ENCODE data around the gene NPHP4.
"Not testable (repeated sequence)": the region's sequence is repeated elsewhere in the genome, so short reads cannot be mapped to it uniquely, and the experiment has no call there.

NPHP4 gene

GRCh38 chr1:5857508-5858090 is 134.6 kb downstream of the NPHP4 start:
- FAIRE-seq (no peak), DNase-seq (ENCODE audit: insufficient read length, low spot score) (no peak)
- TF ChIP-seq CTCF (IDR thresholded peaks at IDR 0.05; ENCODE audit: insufficient read depth, missing control alignments) = no peak

GRCh38 chr1:5857011-5857410 is 135.2 kb downstream of the NPHP4 start:
- no peak for DNase-seq (ENCODE audit: insufficient read length, low spot score)
- no peak for FAIRE-seq
- no peak for TF ChIP-seq CTCF (IDR thresholded peaks at IDR 0.05; ENCODE audit: insufficient read depth, missing control alignments)

GRCh38 chr1:5856246-5856815 is 135.9 kb downstream of the NPHP4 start:
- no peak for DNase-seq (ENCODE audit: insufficient read length, low spot score)
- FAIRE-seq = no peak
- TF ChIP-seq CTCF (IDR thresholded peaks at IDR 0.05; ENCODE audit: insufficient read depth, missing control alignments) = no peak

- DNase-seq (ENCODE audit: insufficient read length, low spot score) = no peak
- FAIRE-seq = no peak
- no peak for TF ChIP-seq CTCF (IDR thresholded peaks at IDR 0.05; ENCODE audit: insufficient read depth, missing control alignments)
Measured at GRCh38 chr1:5855196-5855897, 136.9 kb downstream of the NPHP4 start.

- DNase-seq (ENCODE audit: insufficient read length, low spot score) (no peak), FAIRE-seq (no peak)
- no peak for TF ChIP-seq CTCF (IDR thresholded peaks at IDR 0.05; ENCODE audit: insufficient read depth, missing control alignments)
Measured at GRCh38 chr1:5854754-5855153, 137.5 kb downstream of the NPHP4 start.

- not testable (repeated sequence) for DNase-seq (ENCODE audit: insufficient read length, low spot score); FAIRE-seq
Measured at GRCh38 chr1:5853858-5854257, 138.4 kb downstream of the NPHP4 start.

- no peak for TF ChIP-seq CTCF (IDR thresholded peaks at IDR 0.05; ENCODE audit: insufficient read depth, missing control alignments)
- FAIRE-seq (no peak), DNase-seq (ENCODE audit: insufficient read length, low spot score) (no peak)
Measured at GRCh38 chr1:5850503-5850902, 141.7 kb downstream of the NPHP4 start.

Measured in D721Med (cell line).